ENCODE data around the gene CYP8B1.

The CYP8B1 gene

DNA sequence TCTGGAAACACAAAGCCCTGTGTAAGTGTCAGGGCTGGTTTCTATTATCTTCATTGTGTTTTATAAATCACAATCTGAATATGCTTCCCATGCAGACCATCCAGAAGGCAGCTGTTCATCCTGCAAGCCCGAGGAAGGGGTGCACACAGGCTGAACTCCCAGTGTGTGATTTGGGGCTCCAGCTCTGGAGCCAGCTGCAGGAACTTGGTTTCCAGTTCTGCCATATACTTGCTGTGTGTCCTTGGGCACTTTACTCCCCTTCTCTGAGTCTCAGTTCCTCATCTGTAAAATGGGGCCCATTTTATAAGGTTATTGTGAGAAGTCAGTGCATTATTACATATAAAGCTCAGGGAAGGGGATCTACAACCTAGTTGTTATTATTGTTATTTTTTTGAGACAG is 22.6 kb downstream of the CYP8B1 start:
- DNase-seq (ENCODE audit: low read depth), result no peak
- no peak overlapping the region for H3K4me3 ChIP-seq (ENCODE audit: low read length)
- TF ChIP-seq, protein P1, sequence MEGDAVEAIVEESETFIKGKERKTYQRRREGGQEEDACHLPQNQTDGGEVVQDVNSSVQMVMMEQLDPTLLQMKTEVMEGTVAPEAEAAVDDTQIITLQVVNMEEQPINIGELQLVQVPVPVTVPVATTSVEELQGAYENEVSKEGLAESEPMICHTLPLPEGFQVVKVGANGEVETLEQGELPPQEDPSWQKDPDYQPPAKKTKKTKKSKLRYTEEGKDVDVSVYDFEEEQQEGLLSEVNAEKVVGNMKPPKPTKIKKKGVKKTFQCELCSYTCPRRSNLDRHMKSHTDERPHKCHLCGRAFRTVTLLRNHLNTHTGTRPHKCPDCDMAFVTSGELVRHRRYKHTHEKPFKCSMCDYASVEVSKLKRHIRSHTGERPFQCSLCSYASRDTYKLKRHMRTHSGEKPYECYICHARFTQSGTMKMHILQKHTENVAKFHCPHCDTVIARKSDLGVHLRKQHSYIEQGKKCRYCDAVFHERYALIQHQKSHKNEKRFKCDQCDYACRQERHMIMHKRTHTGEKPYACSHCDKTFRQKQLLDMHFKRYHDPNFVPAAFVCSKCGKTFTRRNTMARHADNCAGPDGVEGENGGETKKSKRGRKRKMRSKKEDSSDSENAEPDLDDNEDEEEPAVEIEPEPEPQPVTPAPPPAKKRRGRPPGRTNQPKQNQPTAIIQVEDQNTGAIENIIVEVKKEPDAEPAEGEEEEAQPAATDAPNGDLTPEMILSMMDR (conservative IDR thresholded peaks at IDR 0.05; ENCODE audit: low read depth, low read length), result no peak

DNA sequence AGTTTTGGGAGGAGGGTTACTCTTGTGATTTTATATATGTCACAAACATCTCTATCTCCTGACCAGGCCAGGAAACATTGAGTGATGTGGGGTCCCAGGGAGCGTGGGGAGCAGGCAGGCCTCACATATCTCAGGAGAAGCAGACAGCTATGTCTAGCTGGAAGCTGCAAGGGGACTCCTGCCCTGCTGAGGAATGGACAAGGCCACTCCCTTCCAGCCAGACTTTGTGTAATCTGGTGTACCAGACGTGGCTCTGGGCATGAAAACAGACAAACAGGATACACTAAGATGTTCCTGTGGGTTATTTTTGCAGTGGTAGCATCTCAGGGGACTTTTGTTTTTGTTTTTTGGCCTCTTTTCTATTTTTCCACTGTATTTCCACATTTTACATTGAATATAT is 23.2 kb downstream of the CYP8B1 start:
- no peak for DNase-seq (ENCODE audit: low read depth)
- no peak overlapping the region for H3K4me3 ChIP-seq (ENCODE audit: low read length)
- TF ChIP-seq, protein P1 (conservative IDR thresholded peaks at IDR 0.05; ENCODE audit: low read depth, low read length), result no peak

DNA sequence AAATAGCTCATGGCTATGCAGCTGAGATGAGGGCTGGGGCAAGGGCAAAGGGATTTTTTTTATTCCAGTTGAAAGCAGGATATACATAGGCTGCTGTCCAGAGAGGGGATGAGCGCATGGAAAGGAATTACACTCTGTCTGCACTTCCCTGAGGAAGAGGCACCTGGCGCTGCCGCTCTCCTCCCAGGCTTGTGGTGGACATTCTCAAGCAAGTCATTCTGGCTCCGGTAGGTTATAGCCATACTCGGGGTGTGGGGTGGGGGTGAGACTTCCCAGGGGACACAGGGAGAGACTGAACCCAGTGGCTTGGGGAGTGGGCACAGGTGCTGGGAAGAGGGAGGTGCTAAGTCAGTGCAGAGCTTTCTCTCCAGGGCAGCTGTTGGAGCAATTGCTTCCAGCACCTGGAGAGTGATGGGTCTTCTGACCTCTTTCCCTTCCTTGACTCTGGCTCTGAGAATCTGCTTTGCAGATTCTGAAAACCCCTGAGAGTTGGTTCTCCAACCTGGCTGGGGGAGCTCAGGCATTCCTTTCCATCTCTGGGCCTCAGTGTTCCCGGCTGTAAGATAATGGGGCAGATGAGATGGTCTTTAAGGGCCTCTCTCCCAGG is 24.3 kb downstream of the CYP8B1 start:
- no peak for DNase-seq (ENCODE audit: low read depth)
- TF ChIP-seq, protein P1 (conservative IDR thresholded peaks at IDR 0.05; ENCODE audit: low read depth, low read length), result no peak

DNA sequence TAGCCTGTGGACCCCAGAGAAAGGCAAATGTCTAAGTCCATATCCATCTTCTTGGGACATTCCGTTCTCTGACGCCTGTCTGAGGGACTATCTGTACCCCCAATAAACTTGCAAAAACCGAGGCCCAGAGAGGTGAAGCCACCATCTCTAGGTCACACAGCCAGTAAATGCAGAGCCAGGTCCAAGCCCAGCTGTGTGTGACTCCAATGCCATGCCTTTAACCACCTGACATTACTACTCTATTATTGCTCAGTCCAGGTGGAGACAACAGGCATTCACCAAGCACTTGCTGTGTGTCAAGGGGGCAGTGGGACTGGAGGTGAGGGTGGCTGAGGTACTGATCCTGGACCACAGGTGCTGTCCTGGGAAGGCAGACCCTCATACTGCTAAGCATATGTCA is 25.4 kb downstream of the CYP8B1 start:
- TF ChIP-seq, protein P1 (conservative IDR thresholded peaks at IDR 0.05; ENCODE audit: low read depth, low read length), result no peak
- DNase-seq (ENCODE audit: low read depth), result no peak
- no peak overlapping the region for H3K4me3 ChIP-seq (ENCODE audit: low read length)

More for the DNA sequence above, 24.3 kb downstream of the CYP8B1 start:
- no peak overlapping the region for H3K4me3 ChIP-seq (ENCODE audit: low read length)

DNA sequence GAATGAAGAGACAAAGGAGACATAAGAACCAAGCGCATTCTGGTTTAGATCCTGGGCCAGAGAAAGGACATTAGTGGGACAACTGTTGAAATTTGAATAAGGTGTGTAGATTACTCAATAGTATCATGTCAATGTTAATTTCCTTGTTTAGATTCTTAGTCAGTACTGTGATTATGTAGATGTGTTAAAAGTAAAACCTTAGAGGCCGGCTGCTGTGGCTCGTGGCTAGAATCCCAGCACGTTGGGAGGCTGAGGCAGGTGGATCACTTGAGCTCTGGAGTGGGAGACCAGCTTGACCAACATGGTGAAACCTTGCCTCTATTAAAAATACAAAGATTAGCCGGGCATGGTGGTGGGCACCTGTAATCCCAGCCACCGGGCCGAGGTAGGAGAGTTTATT is 26.7 kb downstream of the CYP8B1 start:
- TF ChIP-seq, protein P1 (conservative IDR thresholded peaks at IDR 0.05; ENCODE audit: low read depth, low read length), result no peak
- DNase-seq (ENCODE audit: low read depth), result no peak
- no peak overlapping the region for H3K4me3 ChIP-seq (ENCODE audit: low read length)

DNA sequence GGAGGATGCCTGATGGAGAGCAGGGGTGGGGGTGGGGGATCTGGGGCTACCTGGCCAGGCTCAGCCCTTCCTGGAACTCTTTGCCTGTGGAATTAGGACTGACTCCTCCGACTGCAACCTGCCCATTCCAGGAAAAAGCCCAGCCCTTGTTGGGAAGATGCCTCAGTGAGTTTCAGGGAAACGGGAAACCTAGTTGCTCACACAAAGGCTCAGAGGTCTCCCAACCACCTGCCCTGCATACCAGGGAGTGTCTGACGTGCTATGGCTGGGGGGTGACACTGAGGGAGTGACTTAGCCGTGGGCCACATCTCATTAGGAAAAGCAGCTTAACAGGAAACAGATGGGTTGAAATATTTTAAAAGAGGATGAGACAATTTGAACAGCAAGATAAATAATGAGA is 27.9 kb downstream of the CYP8B1 start:
- no peak overlapping the region for H3K4me3 ChIP-seq (ENCODE audit: low read length)
- no peak for DNase-seq (ENCODE audit: low read depth)
- TF ChIP-seq, protein P1 (conservative IDR thresholded peaks at IDR 0.05; ENCODE audit: low read depth, low read length), result no peak

DNA sequence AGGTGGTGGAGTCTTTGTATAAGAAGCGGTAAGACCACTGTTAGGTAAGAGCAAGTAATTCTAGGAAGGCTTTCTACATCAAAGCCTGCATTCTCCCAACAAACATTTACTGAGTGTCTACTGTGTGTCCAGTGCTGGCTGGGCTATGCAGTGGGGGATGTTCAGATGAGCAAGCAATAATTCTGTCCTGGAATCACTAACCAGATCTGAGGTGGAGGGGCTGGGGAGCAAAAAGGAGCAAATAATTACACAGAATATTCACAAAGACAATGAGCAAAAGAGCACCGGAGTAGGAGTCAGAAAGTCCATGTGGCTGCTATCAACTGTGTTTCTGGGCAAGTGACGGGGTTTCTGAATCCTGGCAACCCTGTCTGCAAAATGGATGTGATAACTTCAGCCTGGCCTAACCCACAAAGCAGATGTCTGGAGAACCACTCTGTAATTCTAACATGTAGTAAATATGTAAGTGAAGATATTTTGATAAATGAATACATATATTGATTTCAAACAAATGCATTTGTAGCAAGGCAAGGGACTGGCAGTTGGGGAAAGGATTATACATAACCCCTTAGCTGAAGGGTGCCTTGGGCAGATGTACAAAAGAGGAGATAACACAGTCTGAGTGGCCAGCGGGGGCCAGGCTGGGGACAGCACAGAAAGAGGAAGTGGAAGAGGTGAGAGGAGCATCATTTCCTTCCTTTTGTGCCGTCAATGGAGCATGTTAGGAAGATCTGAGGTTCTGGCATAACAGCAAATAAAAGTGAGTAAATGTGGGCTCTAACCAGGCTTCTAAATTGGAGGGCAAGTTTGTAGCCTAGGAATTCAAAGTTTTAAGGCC is 28.8 kb downstream of the CYP8B1 start:
- no peak for DNase-seq (ENCODE audit: low read depth)
- TF ChIP-seq, protein P1 (conservative IDR thresholded peaks at IDR 0.05; ENCODE audit: low read depth, low read length), result no peak
- no peak overlapping the region for H3K4me3 ChIP-seq (ENCODE audit: low read length)

Measured in retinal pigment epithelial cell (primary cell).